HG02943 (cell line): ENCODE results near the gene DAD1.
A peak's percentile ranks its signal among the peaks of the same experiment; 100 is the strongest.

Source experiments
- ATAC-seq: cut with Tn5 transposase; IDR thresholded peaks from one replicate; pipeline ENCODE4 v1.9.1; 2021; ENCODE audit warnings: mild to moderate bottlenecking, low read depth, moderate library complexity; ENCODE audit not compliant: unreplicated experiment

DAD1 gene

DNA sequence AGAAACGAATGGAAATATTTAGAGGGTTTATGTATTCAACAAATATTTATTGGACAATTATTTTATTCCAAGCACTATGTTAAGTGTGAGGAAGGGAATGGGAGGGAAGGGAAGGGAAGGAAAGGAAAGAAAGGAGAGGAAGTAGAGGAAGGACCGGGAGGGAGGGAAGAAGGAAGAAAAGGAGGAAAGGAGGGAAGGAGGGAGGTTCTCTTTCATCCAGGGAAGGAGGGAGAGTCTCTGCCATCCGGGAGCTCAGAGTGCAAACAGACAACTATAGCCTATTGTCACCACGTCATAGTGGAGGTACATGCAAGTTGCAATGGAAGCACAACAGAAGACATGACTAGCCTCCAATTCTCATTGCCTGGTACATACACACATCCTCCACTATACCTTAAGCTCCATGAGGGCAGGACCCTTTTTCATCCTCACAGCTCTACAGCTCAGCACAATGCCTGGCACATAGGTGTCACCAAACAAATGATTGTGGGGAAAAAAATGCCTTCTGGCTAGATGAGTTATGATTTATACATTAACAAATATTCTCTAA lies 48.1 kb downstream of the DAD1 start:
- ATAC-seq, result no peak

DNA sequence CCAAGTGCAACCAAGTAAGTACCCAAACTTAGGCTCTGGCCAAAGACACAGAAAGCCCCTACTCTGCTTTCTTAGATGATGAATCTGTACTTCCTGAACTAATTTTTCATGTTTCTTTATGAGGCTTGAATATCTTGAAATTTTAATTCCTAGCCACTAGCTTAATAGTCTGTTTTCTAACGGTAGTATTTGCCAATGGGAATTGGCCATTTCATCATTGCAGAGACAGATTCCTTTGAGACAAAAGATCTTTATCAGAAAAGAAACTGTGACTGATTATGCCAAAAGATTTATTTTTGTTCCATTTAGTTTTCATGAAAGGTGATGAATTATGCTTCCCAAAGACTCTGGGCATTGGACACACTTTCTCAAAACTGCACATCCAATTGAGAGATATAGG lies 48.7 kb downstream of the DAD1 start:
- no peak for ATAC-seq

DNA sequence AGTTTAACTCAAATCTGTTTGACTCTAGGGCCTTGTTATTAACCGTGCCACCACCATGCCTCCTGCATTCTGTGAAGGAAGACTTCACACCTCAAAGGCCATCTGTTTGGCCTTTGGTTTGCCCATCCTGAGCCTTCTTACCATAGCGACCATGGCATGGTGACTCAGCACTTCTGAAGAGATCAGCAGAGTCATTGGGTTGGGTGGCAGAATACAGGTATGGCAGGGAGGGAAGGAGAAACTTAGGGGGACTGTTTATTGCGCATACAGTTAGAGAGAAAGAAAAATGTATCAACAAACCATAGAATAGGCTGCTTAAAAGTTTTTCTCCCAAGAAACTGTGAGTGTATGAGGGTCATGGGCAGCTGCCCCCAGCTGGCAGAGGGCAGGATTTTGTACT lies 49.2 kb downstream of the DAD1 start:
- no peak for ATAC-seq

DNA sequence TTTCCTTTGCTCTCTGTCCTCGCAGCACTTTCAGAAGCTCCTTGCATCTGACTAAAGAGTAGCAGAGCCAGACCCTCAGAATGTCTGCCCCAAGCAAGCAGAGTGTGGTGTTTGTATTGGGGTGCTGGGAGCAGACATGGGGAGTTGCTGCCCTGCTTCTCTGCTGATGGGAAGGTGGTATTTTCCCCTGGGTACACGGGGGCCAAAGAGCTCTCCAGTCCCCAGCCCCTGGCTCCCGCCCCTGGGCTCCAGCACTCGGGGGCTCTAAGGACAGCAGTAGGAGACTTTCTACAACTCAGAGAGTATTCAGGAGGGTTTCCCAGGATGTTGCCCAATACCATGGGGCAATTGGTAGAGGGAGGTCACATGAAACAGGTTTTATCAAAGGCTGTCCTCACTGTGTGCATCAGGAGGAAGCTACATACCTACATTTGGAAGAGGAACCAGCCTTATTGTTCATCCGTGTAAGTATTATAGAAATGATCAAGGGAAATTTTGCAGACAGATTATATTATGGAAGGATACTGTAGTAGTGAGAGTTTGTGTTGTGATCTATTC lies 50.3 kb downstream of the DAD1 start:
- ATAC-seq, result no peak

DNA sequence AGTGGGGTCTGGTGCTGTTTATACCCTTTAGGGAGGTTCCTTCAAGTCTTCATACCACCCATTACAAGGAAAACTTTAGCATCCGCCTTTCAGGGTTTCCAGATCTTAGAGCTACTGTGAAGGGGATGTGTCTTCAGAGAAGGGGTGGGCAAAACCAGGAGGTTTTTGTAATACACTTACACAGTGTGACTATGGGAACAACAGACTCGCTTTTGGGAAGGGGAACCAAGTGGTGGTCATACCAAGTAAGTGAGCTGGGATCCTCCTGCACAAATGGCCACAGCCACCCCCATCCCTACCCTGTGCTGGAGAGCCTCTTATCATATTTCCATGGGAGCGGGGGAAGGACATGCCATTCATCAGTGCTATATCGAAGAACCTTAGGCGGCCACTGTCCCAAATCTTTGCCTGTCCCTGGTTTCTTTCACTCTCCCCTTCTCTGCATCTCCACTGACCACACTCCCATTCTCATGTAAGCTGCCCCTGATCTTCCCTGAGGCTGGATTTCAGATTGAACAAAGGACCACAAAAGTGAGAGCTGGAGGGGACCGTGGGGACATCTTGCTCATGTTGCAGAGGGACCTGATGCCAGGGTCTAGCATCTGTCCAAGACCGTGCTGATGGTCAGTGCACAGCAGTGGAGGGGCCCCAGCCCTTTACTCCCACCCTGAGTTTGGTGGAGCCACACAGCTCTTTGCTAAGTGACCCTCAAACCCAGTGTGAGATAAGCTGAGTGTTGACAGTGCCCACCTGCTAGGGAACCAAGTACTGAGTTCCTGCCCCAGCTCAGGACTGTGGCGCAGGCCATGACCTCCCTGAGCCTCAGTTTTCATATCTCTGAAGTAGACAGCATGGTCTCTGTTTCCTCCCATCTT lies 51.4 kb downstream of the DAD1 start:
- no peak for ATAC-seq

DNA sequence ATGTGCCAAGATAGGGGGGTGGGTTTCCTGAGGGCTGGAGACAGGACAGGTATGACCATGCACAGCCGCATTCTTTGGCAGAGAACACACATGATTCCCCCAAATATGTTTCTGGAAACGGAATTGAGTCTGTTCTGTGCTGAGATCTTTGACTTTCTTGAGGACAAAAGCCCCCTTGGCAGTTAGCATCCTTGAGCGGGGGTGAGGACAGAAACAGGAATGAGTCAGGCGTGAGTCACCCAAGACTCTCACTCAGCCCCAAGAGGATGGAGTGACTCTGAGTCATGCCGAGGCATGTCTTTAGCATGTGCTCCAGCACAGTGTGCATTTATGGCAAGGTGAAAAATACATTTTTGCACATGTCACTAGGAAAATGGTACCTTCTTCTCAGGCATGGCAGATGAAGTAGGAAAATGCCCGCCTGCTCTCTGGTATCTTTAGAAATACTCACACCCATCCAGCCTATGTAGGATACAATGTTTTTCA lies 52.1 kb downstream of the DAD1 start:
- ATAC-seq, result peak; percentile 45

DNA sequence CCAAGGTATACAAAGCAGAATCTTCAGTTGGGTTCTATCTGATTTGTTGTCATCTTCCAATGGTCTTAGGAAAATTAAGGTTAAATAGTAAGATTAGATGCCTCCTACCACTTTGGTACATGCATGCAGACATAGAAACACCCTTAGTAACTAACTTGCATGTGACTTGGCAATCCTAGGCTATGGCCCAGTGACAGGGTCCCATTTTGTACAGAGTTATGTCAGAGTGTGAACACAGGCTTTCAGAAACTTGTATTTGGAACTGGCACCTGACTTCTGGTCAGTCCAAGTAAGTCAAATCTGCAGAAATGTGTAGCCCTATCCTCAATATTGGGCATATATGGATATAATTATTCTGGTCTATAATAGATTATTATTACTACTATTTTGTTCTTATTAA lies 53.1 kb downstream of the DAD1 start:
- ATAC-seq, result no peak

DNA sequence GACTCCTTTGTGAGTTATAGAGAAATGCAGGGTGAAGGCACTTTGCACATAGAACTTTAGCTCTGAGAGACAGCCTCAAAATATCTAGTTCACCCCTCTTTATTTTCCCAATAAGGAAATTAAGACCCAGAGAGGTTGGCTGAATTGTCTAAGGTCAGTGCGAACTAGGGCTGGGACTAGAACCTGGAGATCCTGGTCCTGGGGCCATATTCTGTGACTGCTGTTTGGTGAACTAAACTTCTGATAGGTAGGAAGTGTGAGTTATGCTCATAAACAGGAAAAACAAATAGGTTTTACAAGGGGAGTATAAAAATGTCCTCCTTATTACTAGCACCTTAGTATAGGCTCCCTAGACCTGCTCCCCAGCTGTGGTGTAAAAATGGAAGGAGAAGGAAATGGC lies 53.9 kb downstream of the DAD1 start:
- ATAC-seq, result no peak

DNA sequence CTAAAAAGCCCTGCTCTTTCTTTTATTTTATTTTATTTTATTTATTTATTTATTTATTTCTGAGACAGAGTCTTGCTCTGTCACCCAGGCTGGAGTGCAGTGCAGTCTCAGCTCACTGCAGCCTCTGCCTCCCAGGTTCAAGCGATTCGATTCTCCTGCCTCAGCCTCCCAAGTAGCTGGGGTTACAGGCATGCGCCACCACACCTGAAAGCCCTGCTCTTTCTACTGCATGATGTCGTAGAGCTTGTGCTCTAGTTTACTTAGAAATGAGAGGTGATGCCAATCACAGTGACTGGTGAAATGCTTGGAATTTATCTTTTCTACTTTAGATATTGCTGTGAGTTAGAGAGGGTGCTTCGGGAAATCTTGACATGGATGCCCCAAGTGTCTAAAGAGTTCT lies 54.5 kb downstream of the DAD1 start:
- no peak for ATAC-seq

DNA sequence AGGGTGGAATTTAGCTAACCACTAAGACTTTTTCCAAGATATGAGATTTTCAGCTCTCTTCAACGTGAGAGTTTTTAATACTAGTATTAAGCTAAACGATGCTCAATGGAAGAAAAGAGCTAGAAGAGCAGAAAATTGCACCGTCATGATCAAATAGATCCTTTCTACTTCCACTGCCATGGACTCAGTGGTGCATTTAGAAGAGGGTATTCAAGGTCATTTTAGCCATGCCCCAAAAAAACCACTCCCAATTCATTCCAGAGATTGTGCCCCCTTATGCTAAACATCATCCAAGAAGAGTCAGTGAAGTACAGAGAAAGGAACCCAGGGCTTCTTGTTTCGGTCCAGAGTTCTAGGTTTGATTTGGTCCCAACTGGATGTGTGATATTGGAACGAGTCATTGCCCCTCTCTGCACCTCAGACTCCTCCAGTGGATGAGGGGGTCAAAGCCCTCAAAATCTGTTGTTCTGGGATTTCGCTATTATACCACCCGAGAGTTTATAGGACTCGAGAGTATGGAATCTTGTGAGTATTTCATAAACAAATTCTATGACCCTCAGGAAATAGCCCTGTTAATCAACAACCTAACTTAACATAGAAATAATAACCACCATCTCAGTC lies 55.2 kb downstream of the DAD1 start:
- ATAC-seq, result no peak

DNA sequence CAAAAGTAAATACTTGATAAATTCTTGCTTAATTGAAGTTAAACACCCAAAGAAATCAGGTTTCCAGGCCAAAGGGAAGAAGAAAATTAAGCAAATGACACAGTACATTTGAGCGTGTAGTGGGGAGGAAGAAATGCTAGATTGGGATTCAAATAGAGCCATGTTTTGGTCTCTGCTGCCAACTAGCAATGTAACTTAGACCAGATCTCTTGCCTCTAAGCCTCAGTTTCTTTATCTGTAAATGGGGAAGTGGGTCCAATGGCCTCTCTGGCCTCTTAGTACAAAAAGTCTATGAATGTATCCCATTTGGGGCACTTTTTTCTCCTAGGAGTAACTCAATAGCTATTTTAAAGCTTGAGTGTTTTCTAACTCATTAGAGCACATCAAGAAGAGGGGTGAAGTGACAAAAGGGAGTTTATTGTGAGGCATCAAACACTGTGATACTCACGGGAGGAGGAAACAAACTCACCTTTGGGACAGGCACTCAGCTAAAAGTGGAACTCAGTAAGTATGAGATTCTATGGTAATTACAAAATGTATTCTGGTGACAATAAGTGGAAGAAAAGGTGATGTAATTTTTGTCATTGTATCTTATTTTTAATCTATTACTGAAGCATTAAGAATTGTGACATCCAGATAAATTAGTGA lies 55.8 kb downstream of the DAD1 start:
- ATAC-seq, result no peak

DNA sequence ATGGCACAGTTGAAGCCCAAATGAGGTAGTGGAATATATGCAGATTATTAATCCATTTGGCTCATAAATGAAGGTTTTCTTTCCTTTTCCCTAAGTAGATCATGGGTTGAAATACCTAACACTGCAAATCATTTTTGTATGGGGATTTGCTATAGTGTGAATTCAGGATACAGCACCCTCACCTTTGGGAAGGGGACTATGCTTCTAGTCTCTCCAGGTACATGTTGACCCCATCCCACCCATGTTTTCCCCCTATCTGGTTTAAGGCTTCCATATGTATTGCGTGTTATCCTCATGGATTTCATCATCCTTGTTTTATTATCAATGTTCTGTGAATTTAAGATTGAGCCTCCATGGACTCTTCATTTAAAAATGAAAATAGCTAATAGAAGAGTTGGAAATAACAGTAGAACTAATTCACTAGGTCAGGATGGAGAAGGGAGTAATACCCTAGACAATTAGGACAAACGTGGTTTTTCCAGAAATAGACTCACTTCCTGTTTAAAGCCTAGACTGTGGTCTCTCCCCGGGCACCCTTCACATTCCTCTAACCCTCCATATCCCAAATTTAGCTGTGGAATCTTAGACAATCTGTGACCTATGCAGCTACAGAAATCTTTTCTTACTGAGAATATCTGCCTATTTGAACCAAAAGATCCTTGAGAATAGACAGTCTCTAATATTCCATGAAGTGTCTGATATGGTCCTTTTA lies 56.5 kb downstream of the DAD1 start:
- no peak for ATAC-seq

DNA sequence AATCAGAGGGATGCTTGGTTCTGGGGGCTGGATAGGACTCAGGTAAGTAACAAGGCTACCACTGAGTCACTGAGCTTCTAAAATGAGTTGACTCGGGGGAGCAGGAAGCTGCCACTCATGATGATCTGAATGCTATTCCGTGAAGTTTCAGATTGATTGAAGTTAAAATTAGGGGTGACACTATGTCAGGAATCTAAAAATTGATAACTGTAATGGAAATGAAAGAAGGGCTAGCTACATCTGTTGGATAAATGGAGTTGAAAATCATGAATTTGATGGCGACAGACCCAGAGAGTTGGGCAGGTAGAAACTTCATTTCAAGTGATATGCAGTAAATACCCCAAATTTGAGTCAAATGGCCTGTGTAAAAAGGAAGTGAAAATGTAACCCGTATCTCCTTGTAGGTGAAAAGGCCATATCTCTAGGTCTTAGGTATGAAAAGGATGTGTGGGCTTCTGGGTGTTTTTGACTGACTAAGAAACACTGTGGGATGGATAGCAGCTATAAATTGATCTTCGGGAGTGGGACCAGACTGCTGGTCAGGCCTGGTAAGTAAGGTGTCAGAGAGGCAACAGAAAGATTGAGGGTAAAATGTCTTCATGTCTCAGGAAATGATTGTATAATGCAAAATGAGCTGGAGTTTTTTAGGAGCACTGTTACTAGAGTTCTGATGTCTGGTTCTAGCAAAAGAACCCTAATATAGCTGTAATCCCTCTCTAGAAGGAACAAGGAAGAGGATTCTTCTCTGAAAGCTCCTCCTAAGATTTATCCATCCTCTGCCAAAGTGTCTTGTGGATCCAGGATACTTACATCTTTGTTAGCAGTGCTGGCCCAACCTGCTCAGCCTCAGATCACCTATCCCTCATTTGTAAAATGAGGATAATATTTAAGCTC lies 57.3 kb downstream of the DAD1 start:
- peak; percentile 64 for ATAC-seq

DNA sequence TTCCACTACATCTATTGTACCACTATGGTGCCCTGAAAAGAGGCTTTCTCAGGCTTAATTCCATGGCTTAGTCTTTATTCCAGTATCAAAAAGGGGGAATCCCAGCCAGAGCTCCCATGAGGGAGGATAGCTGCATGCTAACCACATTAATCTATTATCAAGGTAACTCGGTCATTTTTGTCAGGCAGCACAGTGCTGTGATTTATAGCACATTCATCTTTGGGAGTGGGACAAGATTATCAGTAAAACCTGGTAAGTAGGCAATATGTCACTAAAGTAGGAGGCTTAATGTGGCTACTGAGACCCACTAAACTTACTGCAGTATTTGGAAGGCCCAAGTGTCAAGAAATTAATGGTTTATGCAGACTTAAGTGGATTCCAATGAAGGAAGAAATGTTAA lies 58.9 kb downstream of the DAD1 start:
- ATAC-seq, result no peak

DNA sequence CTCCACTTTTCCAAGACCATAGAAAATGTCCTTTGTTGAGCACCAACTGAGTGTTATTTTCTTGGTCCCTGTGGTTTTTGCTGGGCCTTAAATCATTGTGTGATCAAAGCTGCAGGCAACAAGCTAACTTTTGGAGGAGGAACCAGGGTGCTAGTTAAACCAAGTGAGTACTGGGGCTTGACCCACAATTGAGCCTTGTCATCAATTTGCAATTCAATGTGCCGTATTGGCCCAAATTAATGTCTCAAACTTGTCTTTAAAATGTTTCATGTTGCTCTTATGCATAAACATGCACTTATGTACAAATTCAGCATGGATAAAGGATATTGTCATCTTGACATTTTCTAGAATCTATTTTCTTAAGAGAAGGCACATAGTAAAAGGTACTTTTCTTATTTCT lies 62.3 kb downstream of the DAD1 start:
- ATAC-seq, result no peak

DNA sequence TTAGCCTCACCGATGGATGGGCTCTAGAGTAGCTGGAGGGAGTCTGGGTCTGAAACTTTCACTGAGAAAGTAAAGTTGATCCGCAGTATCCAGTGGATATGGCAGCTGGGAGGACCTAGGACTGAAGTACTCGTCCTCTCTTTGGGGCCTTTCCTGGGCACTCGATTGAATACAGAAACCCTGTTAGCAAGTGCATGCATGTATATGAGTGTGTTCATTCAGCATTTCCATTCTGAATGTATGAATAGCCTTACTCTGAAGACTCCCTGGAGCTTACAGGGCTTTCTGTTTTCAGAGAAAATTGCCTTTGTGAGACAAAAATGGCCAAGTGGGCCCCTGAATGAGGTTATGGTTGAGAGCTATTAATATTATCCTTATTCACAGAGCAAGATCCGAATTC lies 62.8 kb downstream of the DAD1 start:
- no peak for ATAC-seq

DNA sequence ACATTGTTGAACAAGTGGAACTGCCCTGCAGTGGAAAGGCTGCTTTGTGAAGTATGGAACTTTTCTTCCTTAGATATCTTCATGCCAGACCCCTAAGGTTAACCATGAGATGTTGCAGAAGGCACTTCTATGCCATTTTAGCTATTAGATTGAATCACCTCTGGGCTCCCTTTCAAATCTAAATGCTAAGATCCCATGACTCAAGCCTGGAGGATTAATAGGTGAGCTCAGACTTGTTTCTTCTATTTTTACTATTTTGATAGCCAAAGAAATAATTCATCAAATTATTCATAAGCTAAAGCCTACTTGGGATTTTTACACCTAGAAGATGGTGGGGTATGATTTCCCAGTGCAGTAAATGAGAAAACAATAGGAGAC lies 64.3 kb downstream of the DAD1 start:
- no peak for ATAC-seq

DNA sequence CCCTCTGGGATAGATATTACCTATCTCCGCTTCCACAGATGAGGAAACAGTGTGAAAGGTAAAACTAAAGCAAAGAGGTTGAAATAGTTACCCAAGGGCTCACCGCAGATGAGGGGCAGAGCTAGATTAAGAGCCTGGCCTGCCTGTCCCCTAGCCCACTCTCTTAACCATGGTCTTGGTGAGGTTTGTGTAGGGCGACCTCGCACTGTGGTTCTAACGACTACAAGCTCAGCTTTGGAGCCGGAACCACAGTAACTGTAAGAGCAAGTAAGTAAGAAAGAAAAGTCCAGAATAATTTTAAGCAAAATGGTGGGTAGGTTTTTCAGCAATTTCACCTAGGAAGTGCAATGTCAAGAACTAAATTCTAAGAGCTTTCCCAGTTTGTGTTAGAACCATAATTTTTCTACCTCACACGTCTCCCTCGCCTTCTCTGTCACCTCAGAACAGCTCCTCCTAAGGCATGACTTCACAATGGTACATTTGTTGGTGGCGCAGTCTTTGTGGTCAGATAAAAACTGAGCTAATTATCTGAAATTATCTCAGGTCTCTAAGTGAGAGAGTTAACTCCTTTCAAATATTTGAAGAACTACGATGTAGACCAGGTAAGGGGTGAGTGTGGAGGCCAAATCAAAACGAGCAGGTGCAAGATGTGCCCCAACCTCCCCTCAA lies 64.8 kb downstream of the DAD1 start:
- ATAC-seq, result no peak

DNA sequence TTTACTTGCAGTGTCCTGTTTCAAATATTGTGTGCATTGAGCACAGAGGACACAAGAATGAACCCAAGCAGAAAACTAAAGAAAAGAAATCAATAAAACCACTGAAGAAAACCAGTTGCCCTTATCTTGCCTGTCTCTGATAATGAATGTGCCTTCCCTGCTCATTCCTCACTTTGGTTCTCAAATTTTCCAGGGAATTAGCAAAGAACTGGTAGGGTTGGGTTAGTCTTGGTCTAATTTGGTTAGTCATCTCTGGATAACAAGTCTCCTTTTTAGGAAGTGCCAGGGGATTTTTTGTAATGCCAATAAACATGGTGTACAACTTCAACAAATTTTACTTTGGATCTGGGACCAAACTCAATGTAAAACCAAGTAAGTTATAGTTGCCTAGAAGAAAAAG lies 65.7 kb downstream of the DAD1 start:
- no peak for ATAC-seq
